Measurements from ENCODE around the gene PHOSPHO1. TPM values are rescaled to one million over a fixed set of nuclear protein-coding genes. Genes with fewer than 3 reads are reported as not detected.
A peak's percentile ranks its signal among the peaks of the same experiment; 100 is the strongest.

The PHOSPHO1 gene
- total RNA-seq, 2 experiments from 2014 or later, result not detected

DNA sequence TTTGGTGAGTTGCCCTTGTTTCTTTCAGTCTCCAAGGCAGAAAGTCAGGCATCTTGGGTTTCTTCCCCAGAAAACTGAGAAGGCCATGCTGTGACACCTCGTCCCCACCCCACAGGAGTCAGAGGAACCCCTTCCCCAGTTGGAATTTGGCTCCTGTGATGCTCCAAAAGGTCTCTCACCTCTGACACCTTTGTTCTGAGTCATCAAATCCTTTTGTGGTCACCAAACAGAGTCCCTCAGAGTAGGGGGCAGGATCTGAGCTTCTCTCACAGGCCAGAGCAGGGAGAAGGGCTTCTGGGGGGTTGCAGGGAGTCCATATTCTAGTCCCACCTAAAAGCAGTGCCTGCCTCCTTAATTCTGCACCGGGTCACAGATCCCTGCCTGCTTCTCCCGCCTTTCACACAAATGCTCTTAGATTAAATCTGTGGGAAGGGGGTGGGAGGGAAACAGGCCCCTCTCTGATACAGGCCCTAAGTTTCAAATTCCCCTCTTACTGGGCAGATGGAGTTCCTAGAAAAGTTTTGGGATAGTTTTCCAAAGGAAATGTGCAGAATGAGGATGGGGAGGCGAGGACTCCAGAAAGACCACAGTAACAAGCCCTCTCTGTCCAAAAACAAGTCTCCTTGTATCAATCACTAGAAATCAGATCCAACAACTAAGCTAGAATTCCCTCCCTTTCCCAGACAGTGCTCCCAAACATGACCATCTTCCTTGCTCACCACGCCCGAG is 1.3 kb downstream of the PHOSPHO1 start:
- H3K36me3 Mint-ChIP-seq (ENCODE audit: low read depth), result no peaks in the 10 kb centered on the region
- no peaks in the 10 kb centered on the region for H3K9me3 Mint-ChIP-seq
- no peak for ATAC-seq
- DNase-seq, result no peak
- intact Hi-C loops (cut with micrococcal nuclease), result no loop called here
- peaks cover 9% of the 10 kb centered on the region for H3K4me1 Mint-ChIP-seq (ENCODE audit: low read depth)
- POLR2A ChIA-PET, result interaction anchor here (0.7 to 3.0 kb wide), 5 partner anchors 10 to 37 kb away, joined by 3 to 14 read pairs (median 10); partner anchors contain the start of genes ABI3 and GNGT2
- TF ChIP-seq, protein P1, sequence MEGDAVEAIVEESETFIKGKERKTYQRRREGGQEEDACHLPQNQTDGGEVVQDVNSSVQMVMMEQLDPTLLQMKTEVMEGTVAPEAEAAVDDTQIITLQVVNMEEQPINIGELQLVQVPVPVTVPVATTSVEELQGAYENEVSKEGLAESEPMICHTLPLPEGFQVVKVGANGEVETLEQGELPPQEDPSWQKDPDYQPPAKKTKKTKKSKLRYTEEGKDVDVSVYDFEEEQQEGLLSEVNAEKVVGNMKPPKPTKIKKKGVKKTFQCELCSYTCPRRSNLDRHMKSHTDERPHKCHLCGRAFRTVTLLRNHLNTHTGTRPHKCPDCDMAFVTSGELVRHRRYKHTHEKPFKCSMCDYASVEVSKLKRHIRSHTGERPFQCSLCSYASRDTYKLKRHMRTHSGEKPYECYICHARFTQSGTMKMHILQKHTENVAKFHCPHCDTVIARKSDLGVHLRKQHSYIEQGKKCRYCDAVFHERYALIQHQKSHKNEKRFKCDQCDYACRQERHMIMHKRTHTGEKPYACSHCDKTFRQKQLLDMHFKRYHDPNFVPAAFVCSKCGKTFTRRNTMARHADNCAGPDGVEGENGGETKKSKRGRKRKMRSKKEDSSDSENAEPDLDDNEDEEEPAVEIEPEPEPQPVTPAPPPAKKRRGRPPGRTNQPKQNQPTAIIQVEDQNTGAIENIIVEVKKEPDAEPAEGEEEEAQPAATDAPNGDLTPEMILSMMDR (IDR thresholded peaks at IDR 0.05), result no peak
- H3K27me3 Mint-ChIP-seq, result peaks cover 21% of the 10 kb centered on the region
- CTCF ChIA-PET, result interaction anchor here (1.1 to 9.1 kb wide), 4 partner anchors 10 to 47 kb away, joined by 3 to 210 read pairs (median 68); no protein-coding TSS in a partner anchor
- H3K4me3 Mint-ChIP-seq, result peak overlapping the region; percentile 4
- H3K27ac Mint-ChIP-seq, result no peak overlapping the region

DNA sequence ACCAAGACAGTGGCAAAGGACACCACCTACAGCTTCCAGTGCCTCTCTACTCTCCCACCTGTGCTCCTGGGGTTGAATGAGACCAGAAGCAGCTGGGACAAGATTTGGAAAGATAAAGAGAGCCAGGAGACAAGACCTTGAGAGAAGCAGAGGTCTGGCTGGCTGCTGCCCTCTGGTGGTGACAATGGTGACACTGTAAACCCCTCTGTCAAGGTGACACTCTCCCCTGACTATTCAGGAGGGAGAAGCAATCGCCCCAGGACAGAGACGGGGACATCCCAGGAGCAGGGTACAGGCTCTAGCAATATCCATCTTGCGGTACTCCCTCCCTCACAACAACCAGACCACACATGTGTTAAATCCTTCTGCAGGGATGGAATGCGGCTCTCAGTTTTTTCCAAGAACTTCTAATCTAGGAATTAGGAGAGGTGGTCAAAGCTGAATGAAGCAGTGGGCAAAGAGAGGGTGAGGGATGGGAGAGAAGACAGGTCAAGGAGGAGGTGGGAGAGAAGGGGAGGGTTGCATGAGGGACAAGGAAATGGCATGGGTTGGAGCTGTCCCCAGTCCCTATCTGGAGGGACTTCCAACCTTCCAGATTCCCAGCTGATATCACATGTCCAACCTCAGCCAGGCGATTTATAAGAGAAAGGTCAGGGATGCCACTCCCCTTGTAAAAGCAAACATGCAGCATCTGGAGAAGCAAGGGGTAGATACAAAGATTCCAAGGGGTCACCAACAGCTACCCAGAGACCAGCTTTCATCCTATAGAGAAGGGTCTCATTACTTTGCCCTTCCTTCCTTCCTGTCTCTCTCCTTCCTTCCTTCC is 2.9 kb downstream of the PHOSPHO1 start:
- POLR2A ChIA-PET, result interaction anchor here (0.7 to 5.0 kb wide), 10 partner anchors 10 to 153 kb away, joined by 3 to 57 read pairs (median 9); partner anchors contain the start of genes ABI3 and GNGT2
- no peak overlapping the region for H3K4me3 Mint-ChIP-seq
- ATAC-seq (peak; percentile 38), DNase-seq (peak; percentile 90)
- peaks cover 25% of the 10 kb centered on the region for H3K4me1 Mint-ChIP-seq (ENCODE audit: low read depth)
- H3K27me3 Mint-ChIP-seq, result peaks cover 19% of the 10 kb centered on the region
- intact Hi-C loops (cut with micrococcal nuclease), result loop anchor here (2.0 kb wide), 1 partner anchor 47 kb away; no protein-coding TSS in a partner anchor
- no peak overlapping the region for H3K27ac Mint-ChIP-seq
- H3K9me3 Mint-ChIP-seq, result no peaks in the 10 kb centered on the region
- TF ChIP-seq, protein P1 (IDR thresholded peaks at IDR 0.05), result peak; percentile 92
- CTCF ChIA-PET, result interaction anchor here (0.5 to 9.1 kb wide), 25 partner anchors 9 to 185 kb away, joined by 3 to 210 read pairs (median 5); no protein-coding TSS in a partner anchor
- H3K36me3 Mint-ChIP-seq (ENCODE audit: low read depth), result peaks cover 11% of the 10 kb centered on the region

DNA sequence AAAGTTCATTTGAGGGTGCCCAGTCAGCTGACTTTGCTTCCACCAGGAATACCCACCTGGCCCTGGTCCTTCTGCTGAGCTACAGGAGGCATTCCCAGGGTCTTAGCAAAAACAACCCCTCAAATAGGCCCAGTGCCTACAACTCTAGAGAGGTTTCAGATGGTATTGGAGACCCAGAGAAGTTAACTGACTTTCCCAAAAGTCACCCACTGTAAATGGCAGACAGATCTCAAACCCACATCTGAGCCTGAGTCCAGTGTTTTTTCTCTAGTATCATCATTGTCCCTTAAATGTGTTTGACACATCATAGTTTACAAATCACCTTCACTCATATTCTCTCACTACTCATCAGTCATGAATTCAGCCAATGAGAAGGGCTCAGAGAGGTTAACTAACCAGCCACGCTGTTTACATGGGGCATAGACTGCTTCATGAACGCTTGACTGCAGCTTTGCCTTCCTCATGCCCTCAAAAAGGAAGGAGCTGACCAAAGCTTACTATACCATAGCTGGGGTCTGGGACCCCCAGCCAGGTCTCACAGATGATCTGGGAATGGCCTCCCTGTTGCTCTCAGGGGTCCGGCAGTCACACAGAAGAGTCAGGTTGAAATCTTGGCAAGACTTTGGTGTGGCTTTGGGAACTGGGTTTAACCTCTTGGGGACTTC is 3.7 kb downstream of the PHOSPHO1 start:
- Mint-ChIP-seq H3K9me3 (no peaks in the 10 kb centered on the region), H3K27me3 (peaks cover 19% of the 10 kb centered on the region), H3K4me3 (no peak overlapping the region), H3K4me1 (ENCODE audit: low read depth) (peaks cover 32% of the 10 kb centered on the region), H3K27ac (no peak overlapping the region), H3K36me3 (ENCODE audit: low read depth) (peaks cover 18% of the 10 kb centered on the region)
- ChIA-PET CTCF (interaction anchor here (0.8 to 9.1 kb wide), 19 partner anchors 9 to 185 kb away, joined by 3 to 210 read pairs (median 5); no protein-coding TSS in a partner anchor), POLR2A (interaction anchor here (1.0 to 5.9 kb wide), 11 partner anchors 9 to 97 kb away, joined by 3 to 57 read pairs (median 16); partner anchors contain the start of genes ABI3 and GNGT2)
- no peak for DNase-seq
- intact Hi-C loops (cut with micrococcal nuclease), result loop anchor here (2.0 kb wide), 1 partner anchor 46 kb away; no protein-coding TSS in a partner anchor
- TF ChIP-seq, protein P1 (IDR thresholded peaks at IDR 0.05), result no peak
- no peak for ATAC-seq

DNA sequence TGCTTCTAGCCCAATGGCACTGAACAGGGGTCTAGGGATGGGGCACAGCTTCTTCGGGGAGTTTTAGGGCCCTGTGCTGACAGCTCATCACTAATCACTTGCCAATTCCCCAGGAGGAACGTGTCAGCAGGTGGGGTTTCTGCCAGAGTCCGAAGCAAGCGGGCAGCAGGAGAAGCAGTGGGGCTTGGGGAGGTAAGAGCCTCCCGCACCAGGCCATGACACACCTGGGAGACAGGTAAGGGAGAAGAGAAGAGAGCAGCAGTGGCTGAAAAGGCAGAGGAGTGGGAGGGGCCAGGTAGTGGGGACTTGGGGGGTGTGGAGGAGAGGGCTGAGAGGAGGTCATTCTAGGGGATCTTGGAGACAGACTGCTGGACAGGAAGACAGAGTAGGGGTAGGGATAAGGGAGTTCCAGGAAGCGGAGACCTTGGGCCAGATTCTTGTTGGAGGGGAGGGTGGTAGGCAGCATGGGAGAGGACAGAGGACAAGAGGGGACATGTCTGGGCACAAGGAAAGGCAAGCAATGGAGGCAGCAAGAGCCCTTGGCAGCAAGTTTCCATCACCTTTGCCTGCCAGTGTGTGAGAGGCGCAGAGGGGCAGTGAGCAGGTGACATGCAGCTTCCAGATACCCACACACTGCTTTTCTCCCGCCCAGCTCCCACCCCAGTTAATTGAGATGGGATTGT is 4.9 kb downstream of the PHOSPHO1 start:
- POLR2A ChIA-PET, result interaction anchor here (0.8 to 5.9 kb wide), 12 partner anchors 8 to 98 kb away, joined by 3 to 57 read pairs (median 11); partner anchors contain the start of genes ABI3 and GNGT2
- peaks cover 22% of the 10 kb centered on the region for H3K36me3 Mint-ChIP-seq (ENCODE audit: low read depth)
- intact Hi-C loops (cut with micrococcal nuclease), result loop anchor here (2.0 kb wide), 1 partner anchor 45 kb away; no protein-coding TSS in a partner anchor
- no peak for DNase-seq
- H3K4me3 Mint-ChIP-seq, result no peak overlapping the region
- peaks cover 29% of the 10 kb centered on the region for H3K4me1 Mint-ChIP-seq (ENCODE audit: low read depth)
- no peaks in the 10 kb centered on the region for H3K9me3 Mint-ChIP-seq
- TF ChIP-seq, protein P1 (IDR thresholded peaks at IDR 0.05), result no peak
- peaks cover 12% of the 10 kb centered on the region for H3K27me3 Mint-ChIP-seq
- CTCF ChIA-PET, result interaction anchor here (0.8 to 9.1 kb wide), 11 partner anchors 11 to 182 kb away, joined by 3 to 210 read pairs (median 12); no protein-coding TSS in a partner anchor
- ATAC-seq, result no peak
- H3K27ac Mint-ChIP-seq, result no peak overlapping the region
